ENCODE measurements around the gene CAPZB.
A peak's percentile ranks its signal among the peaks of the same experiment; 100 is the strongest.

Gene CAPZB

DNA sequence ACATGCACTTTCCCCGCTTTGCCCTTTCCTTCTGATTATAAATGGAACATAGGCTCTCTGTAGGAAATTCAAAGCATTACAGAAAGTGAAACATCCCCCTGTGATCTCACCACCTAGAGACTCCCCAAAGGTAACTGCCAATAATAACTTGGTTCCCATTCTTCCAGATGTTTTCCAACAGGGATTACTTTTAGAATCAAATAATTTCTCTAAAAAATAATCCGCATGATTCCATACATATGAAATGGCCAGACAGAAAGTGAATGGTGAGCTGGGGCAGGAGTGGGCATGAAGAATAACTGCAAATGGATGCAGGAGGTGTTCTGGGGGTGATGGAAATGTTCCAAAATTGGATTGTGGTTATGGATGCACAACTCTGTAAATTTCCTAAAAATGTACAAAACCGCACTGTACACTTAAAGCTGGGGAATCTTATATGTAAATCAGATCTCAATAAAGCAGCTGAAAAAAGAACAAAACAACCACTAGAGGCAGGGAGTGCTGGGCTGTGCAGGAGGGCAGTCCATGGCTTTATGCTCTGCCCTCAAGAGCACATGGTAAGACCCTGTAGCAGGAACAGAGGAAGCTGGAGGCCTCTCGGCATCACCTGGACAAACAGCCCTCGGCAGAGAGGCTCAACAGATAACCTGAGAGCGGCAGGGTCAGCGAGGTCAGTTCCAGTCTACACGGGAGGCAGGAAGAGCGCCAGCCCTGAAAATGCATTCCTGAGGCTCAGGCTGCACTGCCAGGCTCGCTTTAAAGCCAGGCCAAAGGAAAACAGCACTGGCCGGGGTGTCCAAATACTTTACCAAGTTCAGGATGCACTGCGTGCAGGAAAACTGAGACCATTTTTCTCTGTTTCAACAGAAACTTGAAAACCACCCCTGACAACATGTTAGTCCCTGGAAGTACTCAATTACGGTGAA lies 39.7 kb downstream of the CAPZB start:
- DNase-seq (ENCODE audit: insufficient read length, low spot score) (no peak), FAIRE-seq (no peak)
- TF ChIP-seq POU2F2 (IDR thresholded peaks at IDR 0.05; ENCODE audit: low read depth, low read length) (no peak), POLR2AphosphoS5 (IDR thresholded peaks at IDR 0.05; ENCODE audit: low read depth, low read length) (no peak), TAF1 (IDR thresholded peaks at IDR 0.05; ENCODE audit: low read depth, low read length) (no peak), SPI1 (IDR thresholded peaks at IDR 0.05; ENCODE audit: low read depth, low read length) (no peak)

- no peak for DNase-seq (ENCODE audit: insufficient read length, low spot score)
- TF ChIP-seq POLR2AphosphoS5 (IDR thresholded peaks at IDR 0.05; ENCODE audit: low read depth, low read length) (no peak), TAF1 (IDR thresholded peaks at IDR 0.05; ENCODE audit: low read depth, low read length) (no peak), SPI1 (IDR thresholded peaks at IDR 0.05; ENCODE audit: low read depth, low read length) (no peak), POU2F2 (IDR thresholded peaks at IDR 0.05; ENCODE audit: low read depth, low read length) (no peak), PAX5 (IDR thresholded peaks at IDR 0.05; ENCODE audit: insufficient read depth, low read length, severe bottlenecking) (no peak), POLR2A (IDR thresholded peaks at IDR 0.05; ENCODE audit: low read depth, low read length) (no peak)
- FAIRE-seq: no peak
Measured at GRCh38 chr1:19444296-19445021, 40.9 kb downstream of the CAPZB start.

DNA sequence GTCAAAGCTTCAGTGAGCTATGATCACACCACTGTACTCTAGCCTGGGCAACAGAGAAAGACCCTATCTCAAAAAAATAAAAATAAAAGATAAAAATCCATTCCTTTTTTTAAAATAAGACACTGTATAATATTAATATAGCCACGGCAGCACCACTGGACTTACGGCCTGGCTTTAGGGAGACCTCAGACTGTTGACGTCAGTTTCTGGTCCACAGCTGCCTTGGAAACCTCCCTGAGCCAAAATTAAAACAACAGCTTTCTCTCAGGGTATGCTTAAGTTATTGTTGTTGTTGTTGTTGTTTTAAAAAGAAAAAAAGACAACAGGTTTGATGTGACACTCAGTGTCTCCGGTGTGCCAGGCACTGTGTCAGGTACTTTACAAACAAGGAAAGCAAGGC lies 42.0 kb downstream of the CAPZB start:
- FAIRE-seq: no peak
- no peak for DNase-seq (ENCODE audit: insufficient read length, low spot score)
- TF ChIP-seq POLR2A (IDR thresholded peaks at IDR 0.05; ENCODE audit: low read depth, low read length) (no peak), SPI1 (IDR thresholded peaks at IDR 0.05; ENCODE audit: low read depth, low read length) (no peak), TAF1 (IDR thresholded peaks at IDR 0.05; ENCODE audit: low read depth, low read length) (no peak), PAX5 (IDR thresholded peaks at IDR 0.05; ENCODE audit: insufficient read depth, low read length, severe bottlenecking) (no peak), POU2F2 (IDR thresholded peaks at IDR 0.05; ENCODE audit: low read depth, low read length) (no peak), POLR2AphosphoS5 (IDR thresholded peaks at IDR 0.05; ENCODE audit: low read depth, low read length) (no peak)

DNA sequence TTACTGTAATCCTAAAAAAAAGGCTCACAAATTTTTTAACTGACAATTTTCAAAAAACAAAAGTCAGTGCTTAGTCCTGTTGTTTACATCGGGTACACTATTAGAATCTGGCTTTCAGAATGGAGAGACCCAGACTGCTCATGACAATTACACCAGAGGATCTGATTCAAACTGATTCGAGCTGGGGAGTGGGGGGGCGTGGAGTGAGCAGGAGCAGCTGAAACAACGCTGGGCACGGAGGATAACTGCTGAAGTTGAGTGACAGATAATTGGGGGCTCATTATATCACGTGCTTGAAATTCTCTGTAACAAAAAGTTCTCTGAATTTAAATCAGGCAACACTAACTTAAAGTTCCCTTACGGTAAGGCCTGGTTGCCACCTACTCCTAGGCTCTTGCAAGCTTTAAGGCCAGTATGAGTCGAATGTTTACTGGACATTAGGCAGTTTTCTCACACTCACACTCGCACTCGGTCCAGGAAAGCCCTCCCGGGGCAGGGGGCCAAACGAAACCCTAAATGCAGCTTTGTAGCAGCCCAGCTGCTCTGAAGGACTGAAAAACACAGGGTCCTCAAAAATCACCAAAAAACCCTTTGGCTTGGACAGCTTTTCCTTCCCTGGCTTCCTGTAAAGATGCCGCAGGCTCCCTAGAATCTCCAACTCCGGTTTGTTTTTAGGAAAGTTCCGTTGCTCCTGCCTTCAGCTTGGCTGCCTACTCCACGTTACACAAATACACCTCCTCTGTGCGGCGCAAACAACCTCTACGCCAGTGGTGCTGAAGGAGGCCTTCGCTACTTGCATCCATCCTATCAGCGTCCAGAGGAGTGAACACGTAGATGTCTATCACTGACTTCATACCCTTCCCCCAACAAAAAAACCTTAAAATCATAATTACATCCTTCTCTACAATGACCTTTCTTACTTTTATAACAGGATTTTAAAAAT lies 42.9 kb downstream of the CAPZB start:
- no peak for FAIRE-seq
- no peak for DNase-seq (ENCODE audit: insufficient read length, low spot score)
- no peak for TF ChIP-seq POLR2A (IDR thresholded peaks at IDR 0.05; ENCODE audit: low read depth, low read length)

- no peak for DNase-seq (ENCODE audit: insufficient read length, low spot score)
- TF ChIP-seq POU2F2 (IDR thresholded peaks at IDR 0.05; ENCODE audit: low read depth, low read length) (no peak), TAF1 (IDR thresholded peaks at IDR 0.05; ENCODE audit: low read depth, low read length) (no peak), POLR2AphosphoS5 (IDR thresholded peaks at IDR 0.05; ENCODE audit: low read depth, low read length) (no peak), POLR2A (IDR thresholded peaks at IDR 0.05; ENCODE audit: low read depth, low read length) (no peak), SPI1 (IDR thresholded peaks at IDR 0.05; ENCODE audit: low read depth, low read length) (no peak), PAX5 (IDR thresholded peaks at IDR 0.05; ENCODE audit: insufficient read depth, low read length, severe bottlenecking) (no peak)
- no peak for FAIRE-seq
Measured at GRCh38 chr1:19441048-19441780, 44.1 kb downstream of the CAPZB start.

GRCh38 chr1:19439464-19440171 lies 45.7 kb downstream of the CAPZB start:
- no peak for DNase-seq (ENCODE audit: insufficient read length, low spot score)
- no peak for FAIRE-seq
- TF ChIP-seq POLR2AphosphoS5 (IDR thresholded peaks at IDR 0.05; ENCODE audit: low read depth, low read length) (no peak), POLR2A (IDR thresholded peaks at IDR 0.05; ENCODE audit: low read depth, low read length) (peak; percentile 37; the same call in 1 of the 2 replicates), TAF1 (IDR thresholded peaks at IDR 0.05; ENCODE audit: low read depth, low read length) (no peak), SPI1 (IDR thresholded peaks at IDR 0.05; ENCODE audit: low read depth, low read length) (0 out of 2 replicates have a peak, but pooled peaks have one; percentile 2)

DNA sequence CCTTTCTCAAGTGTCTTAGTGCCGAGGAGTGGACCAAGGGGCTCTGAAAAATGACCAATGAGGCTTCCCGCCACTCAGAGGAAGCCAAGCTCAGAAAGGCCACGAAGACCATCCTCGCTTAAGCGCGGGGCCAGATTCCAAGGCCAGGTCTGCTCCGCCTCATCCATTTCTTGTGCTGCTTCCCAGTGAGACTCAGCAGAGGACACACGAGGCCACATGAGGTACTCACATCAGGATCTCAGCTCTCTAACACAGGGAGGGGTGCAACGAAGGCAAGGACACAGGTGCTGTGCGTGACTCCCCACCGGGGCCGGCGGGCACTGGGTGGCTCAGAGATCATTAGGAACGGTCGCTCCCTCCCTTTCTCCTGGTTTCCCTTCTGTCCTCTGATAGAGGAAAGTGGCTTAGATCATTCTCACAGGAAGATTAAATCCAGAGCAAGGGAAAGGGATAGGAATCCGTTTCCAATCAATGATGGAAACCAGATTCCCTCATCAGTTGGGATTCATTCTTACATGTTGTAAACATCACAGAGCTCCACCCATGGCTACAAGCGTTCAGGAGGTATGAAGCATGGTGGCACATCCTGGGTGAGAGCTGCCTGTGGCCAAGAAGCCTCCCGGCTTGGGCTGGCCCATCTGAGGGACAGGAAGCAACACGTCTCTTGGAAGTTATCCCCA lies 46.7 kb downstream of the CAPZB start:
- FAIRE-seq (no peak), DNase-seq (ENCODE audit: insufficient read length, low spot score) (no peak)
- no peak for TF ChIP-seq POU2F2 (IDR thresholded peaks at IDR 0.05; ENCODE audit: low read depth, low read length)
- TF ChIP-seq SPI1 (IDR thresholded peaks at IDR 0.05; ENCODE audit: low read depth, low read length): no peak
- no peak for TF ChIP-seq TAF1 (IDR thresholded peaks at IDR 0.05; ENCODE audit: low read depth, low read length)
- TF ChIP-seq PAX5 (IDR thresholded peaks at IDR 0.05; ENCODE audit: insufficient read depth, low read length, severe bottlenecking): no peak
- TF ChIP-seq POLR2AphosphoS5 (IDR thresholded peaks at IDR 0.05; ENCODE audit: low read depth, low read length): no peak
- no peak for TF ChIP-seq POLR2A (IDR thresholded peaks at IDR 0.05; ENCODE audit: low read depth, low read length)

- TF ChIP-seq POLR2AphosphoS5 (IDR thresholded peaks at IDR 0.05; ENCODE audit: low read depth, low read length): no peak
- no peak for TF ChIP-seq SPI1 (IDR thresholded peaks at IDR 0.05; ENCODE audit: low read depth, low read length)
- no peak for TF ChIP-seq POLR2A (IDR thresholded peaks at IDR 0.05; ENCODE audit: low read depth, low read length)
- no peak for FAIRE-seq
- no peak for DNase-seq (ENCODE audit: insufficient read length, low spot score)
Measured at GRCh38 chr1:19437891-19438294, 47.4 kb downstream of the CAPZB start.
